ENCODE measurements around the gene PARVG. TPM values are rescaled to one million over a fixed set of nuclear protein-coding genes. Genes with fewer than 3 reads are reported as not detected.

Gene PARVG
- polyA plus RNA-seq, 1 donor (not counting 4 experiments of a cell fraction or from before 2014, with no cell fraction given) = not detected

DNA sequence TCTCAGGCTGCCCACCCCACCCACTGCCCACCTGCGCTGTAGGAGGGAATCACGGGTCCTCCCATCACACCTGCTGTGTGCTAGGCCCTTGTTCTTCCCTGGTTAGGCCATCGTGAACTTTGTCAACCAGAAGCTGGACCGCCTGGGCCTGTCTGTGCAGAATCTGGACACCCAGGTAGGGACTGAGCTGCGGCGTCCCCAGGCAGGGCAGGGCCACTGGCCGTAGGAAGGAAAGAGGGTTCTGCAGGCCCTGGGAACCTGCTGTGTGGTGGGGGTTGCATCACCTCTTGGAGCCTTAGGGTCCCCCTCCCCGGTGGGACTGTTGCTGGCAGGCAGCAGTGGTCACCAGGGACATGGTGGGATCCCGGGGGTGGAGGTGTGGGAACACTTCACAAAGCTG is 15.5 kb downstream of the PARVG start:
- no peaks in the 10 kb centered on the region for H3K36me3 ChIP-seq (ENCODE audit: control insufficient read depth in 2 of 2, extremely low read depth in 1 of 2, insufficient read depth in 2 of 2, low read length in 2 of 2)
- no peaks in the 10 kb centered on the region for H3K4me1 ChIP-seq (ENCODE audit: control insufficient read depth, extremely low read depth, insufficient read depth, low read length)
- dilution Hi-C loops (cut with MboI; ENCODE audit: extremely low pct_ligation_motif_present, low sequenced_read_pairs) = no loop called here
- FAIRE-seq (no peak), DNase-seq (ENCODE audit: low read depth, low spot score) (no peak)
- H3K27me3 ChIP-seq (ENCODE audit: control insufficient read depth, extremely low read depth, insufficient read depth, low read length) = peaks cover 12% of the 10 kb centered on the region
- no peak overlapping the region for H2AFZ ChIP-seq (ENCODE audit: control insufficient read depth, low read length)
- H3K9ac ChIP-seq (ENCODE audit: control insufficient read depth, extremely low read depth, insufficient read depth, low read length) = no peak overlapping the region
- no peak overlapping the region for H3K4me3 ChIP-seq (ENCODE audit: control insufficient read depth in 2 of 3, extremely low read depth in 1 of 3, insufficient read depth in 2 of 3, low read depth in 1 of 3, low read length in 3 of 3)
- no peaks in the 10 kb centered on the region for H3K9me3 ChIP-seq (ENCODE audit: control insufficient read depth, low read depth, low read length)
- H3K27ac ChIP-seq (ENCODE audit: control insufficient read depth, insufficient read depth, low read length) = no peak overlapping the region
- H3K9me1 ChIP-seq (ENCODE audit: control insufficient read depth, extremely low read depth, insufficient read depth, low read length) = no peaks in the 10 kb centered on the region
- no peak overlapping the region for H3K4me2 ChIP-seq (ENCODE audit: control insufficient read depth, extremely low read depth, insufficient read depth, low read depth, low read length)
- no peak for TF ChIP-seq EZH2 (IDR thresholded peaks at IDR 0.05; ENCODE audit: low read length)
- TF ChIP-seq, protein P1, sequence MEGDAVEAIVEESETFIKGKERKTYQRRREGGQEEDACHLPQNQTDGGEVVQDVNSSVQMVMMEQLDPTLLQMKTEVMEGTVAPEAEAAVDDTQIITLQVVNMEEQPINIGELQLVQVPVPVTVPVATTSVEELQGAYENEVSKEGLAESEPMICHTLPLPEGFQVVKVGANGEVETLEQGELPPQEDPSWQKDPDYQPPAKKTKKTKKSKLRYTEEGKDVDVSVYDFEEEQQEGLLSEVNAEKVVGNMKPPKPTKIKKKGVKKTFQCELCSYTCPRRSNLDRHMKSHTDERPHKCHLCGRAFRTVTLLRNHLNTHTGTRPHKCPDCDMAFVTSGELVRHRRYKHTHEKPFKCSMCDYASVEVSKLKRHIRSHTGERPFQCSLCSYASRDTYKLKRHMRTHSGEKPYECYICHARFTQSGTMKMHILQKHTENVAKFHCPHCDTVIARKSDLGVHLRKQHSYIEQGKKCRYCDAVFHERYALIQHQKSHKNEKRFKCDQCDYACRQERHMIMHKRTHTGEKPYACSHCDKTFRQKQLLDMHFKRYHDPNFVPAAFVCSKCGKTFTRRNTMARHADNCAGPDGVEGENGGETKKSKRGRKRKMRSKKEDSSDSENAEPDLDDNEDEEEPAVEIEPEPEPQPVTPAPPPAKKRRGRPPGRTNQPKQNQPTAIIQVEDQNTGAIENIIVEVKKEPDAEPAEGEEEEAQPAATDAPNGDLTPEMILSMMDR (optimal IDR thresholded peaks at IDR 0.05 in 1 of 3, IDR thresholded peaks at IDR 0.05 in 1 of 3, conservative IDR thresholded peaks at IDR 0.05 in 1 of 3; ENCODE audit: extremely low read depth in 1 of 3, insufficient read depth in 2 of 3, low read length in 3 of 3) = no peak
- H3K79me2 ChIP-seq (ENCODE audit: control insufficient read depth, insufficient read depth, low read length) = no peaks in the 10 kb centered on the region
- H4K20me1 ChIP-seq (ENCODE audit: control insufficient read depth, extremely low read depth, insufficient read depth, low read length) = no peaks in the 10 kb centered on the region

DNA sequence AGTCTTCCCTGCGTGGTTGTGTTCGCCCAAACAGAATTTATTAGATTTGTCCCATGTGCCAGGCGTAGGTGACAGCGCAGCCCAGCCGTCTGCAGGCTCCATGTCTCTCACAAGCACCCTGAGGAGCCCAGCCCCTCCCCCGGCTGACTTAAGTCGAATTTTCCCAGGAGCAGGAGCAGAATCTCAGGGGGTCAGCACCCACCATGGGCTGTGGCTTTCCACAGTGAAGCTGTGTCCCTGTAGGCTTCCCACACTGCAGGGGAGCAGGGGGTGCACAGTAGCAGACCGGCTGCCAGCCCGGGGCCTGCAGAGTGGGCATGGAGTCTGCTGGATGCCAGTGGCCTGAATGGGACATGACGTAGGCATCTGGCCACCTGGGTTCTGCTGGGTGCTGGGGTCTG is 16.0 kb downstream of the PARVG start:
- no peak for DNase-seq (ENCODE audit: low read depth, low spot score)
- dilution Hi-C loops (cut with MboI; ENCODE audit: extremely low pct_ligation_motif_present, low sequenced_read_pairs) = no loop called here
- Histone ChIP-seq H3K4me1 (ENCODE audit: control insufficient read depth, extremely low read depth, insufficient read depth, low read length) (no peaks in the 10 kb centered on the region), H3K9me3 (ENCODE audit: control insufficient read depth, low read depth, low read length) (no peaks in the 10 kb centered on the region), H3K79me2 (ENCODE audit: control insufficient read depth, insufficient read depth, low read length) (no peaks in the 10 kb centered on the region), H3K27me3 (ENCODE audit: control insufficient read depth, extremely low read depth, insufficient read depth, low read length) (peaks cover 14% of the 10 kb centered on the region), H3K4me3 (ENCODE audit: control insufficient read depth in 2 of 3, extremely low read depth in 1 of 3, insufficient read depth in 2 of 3, low read depth in 1 of 3, low read length in 3 of 3) (no peak overlapping the region), H3K9ac (ENCODE audit: control insufficient read depth, extremely low read depth, insufficient read depth, low read length) (no peak overlapping the region), H3K9me1 (ENCODE audit: control insufficient read depth, extremely low read depth, insufficient read depth, low read length) (no peaks in the 10 kb centered on the region), H3K36me3 (ENCODE audit: control insufficient read depth in 2 of 2, extremely low read depth in 1 of 2, insufficient read depth in 2 of 2, low read length in 2 of 2) (no peaks in the 10 kb centered on the region), H2AFZ (ENCODE audit: control insufficient read depth, low read length) (no peak overlapping the region), H4K20me1 (ENCODE audit: control insufficient read depth, extremely low read depth, insufficient read depth, low read length) (no peaks in the 10 kb centered on the region), H3K4me2 (ENCODE audit: control insufficient read depth, extremely low read depth, insufficient read depth, low read depth, low read length) (no peak overlapping the region), H3K27ac (ENCODE audit: control insufficient read depth, insufficient read depth, low read length) (no peak overlapping the region)
- no peak for TF ChIP-seq EZH2 (IDR thresholded peaks at IDR 0.05; ENCODE audit: low read length)
- TF ChIP-seq, protein P1 (optimal IDR thresholded peaks at IDR 0.05 in 1 of 3, IDR thresholded peaks at IDR 0.05 in 1 of 3, conservative IDR thresholded peaks at IDR 0.05 in 1 of 3; ENCODE audit: extremely low read depth in 1 of 3, insufficient read depth in 2 of 3, low read length in 3 of 3) = no peak
- FAIRE-seq = no peak

Data from keratinocyte (primary cell).